Measurements from ENCODE around the gene ABHD5. TPM values are rescaled to one million over a fixed set of nuclear protein-coding genes. Genes with fewer than 3 reads are reported as not detected.

Gene ABHD5
- total RNA-seq, 4 donors from 2014 or later, result 39.4 to 310 (median 164) TPM

DNA sequence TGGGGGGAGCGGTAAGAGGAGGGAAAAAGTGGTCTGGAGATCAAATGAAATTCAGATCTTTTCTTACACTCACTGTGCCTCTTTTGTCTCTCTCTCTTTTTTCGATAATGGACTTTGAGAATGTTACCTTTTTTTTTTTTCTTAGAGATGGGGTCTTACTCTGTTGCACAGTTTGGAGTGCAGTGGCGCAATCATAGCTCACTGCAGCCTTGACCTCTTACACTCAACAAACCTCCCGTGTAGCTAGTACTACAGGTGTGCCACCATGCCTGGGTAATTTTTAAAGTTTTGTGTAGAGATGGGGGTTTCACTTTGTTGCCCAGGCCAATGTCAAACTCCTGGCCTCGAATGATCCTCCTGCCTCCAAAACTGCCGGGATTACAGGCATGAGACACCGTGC lies 15.6 kb downstream of the ABHD5 start:
- TF ChIP-seq, protein P1, sequence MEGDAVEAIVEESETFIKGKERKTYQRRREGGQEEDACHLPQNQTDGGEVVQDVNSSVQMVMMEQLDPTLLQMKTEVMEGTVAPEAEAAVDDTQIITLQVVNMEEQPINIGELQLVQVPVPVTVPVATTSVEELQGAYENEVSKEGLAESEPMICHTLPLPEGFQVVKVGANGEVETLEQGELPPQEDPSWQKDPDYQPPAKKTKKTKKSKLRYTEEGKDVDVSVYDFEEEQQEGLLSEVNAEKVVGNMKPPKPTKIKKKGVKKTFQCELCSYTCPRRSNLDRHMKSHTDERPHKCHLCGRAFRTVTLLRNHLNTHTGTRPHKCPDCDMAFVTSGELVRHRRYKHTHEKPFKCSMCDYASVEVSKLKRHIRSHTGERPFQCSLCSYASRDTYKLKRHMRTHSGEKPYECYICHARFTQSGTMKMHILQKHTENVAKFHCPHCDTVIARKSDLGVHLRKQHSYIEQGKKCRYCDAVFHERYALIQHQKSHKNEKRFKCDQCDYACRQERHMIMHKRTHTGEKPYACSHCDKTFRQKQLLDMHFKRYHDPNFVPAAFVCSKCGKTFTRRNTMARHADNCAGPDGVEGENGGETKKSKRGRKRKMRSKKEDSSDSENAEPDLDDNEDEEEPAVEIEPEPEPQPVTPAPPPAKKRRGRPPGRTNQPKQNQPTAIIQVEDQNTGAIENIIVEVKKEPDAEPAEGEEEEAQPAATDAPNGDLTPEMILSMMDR (IDR thresholded peaks at IDR 0.05), result no peak
- ATAC-seq (ENCODE audit: low FRiP score), result no peak
- DNase-seq (ENCODE audit: low spot score), result no peak

DNA sequence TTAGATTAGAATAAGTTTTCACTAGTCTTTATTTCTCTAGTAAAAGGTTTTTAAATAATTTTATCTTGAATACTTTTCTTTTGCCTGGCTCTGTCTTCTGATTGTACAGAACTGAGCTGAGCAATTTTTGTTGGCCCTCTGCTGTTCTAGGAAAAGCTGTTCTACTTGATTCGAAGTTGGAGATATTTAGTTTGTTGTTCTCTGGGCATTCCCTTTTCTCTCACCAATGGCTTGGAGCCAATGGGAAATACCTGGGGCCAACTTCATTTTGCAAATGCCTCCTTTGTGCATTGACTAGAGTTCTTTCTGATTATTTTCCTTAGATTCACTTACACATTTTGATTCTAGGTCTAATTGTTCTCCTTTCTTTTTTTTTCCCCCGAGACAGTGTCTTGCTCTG lies 16.5 kb downstream of the ABHD5 start:
- TF ChIP-seq, protein P1 (IDR thresholded peaks at IDR 0.05), result no peak
- ATAC-seq (ENCODE audit: low FRiP score) (no peak), DNase-seq (ENCODE audit: low spot score) (no peak)

DNA sequence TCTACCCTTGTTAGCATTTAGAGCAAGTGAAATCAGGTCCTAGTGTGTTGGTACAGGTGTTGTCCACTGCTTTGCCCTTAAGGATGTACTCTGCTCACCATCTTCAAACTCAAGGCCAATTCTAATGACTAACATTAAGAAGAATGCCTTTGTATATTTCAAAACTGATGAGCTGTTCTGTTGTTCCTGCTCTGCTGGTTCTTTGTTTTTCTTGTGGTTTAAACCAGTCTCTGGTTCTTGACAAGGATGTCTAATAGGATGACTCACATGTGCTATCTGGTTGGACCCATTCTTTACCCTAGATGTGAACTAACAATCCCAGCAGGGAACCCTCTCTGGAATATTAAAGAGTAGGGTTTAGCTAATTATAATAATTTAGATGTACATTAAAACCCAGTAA lies 17.3 kb downstream of the ABHD5 start:
- TF ChIP-seq, protein P1 (IDR thresholded peaks at IDR 0.05), result no peak
- no peak for ATAC-seq (ENCODE audit: low FRiP score)
- no peak for DNase-seq (ENCODE audit: low spot score)

DNA sequence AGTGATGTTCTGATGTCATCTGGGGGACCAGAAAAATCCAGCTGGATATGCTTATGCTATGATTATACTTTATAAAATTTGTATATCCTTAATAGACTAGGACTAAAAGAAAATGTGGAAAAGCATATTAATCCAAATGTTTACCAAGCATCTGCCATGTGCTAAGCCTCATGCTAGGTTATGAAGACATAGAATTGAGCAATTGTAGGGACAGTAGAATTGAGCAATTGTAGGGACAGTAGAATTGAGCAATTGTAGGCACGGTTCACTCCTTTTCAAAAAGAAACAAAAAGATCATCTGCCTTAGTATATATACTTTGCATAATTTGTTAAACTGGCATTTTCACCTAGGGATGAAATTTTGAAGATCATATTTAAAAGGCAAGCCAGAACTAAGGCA lies 18.3 kb downstream of the ABHD5 start:
- TF ChIP-seq, protein P1 (IDR thresholded peaks at IDR 0.05), result no peak
- DNase-seq (ENCODE audit: low spot score) (no peak), ATAC-seq (ENCODE audit: low FRiP score) (peak; percentile 57)

DNA sequence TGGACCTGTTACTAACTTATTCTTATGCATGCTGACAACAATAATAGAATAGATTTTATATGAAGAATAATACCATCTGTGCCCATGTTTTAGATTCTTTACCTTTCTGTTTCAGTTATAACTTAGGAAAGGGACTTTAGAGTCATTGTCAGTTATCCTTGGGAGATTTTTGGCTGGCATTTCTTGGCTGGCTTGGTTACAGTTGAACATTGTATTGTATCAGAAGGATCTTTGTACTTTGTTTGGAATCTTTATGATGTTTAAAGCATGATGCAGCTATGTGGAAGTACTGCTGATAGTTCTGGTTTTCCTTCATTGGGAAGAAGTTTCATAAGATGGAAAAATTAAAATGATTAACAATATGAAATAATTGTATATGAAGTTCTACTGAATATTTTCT lies 19.9 kb downstream of the ABHD5 start:
- TF ChIP-seq, protein P1 (IDR thresholded peaks at IDR 0.05), result no peak
- ATAC-seq (ENCODE audit: low FRiP score), result no peak
- no peak for DNase-seq (ENCODE audit: low spot score)

DNA sequence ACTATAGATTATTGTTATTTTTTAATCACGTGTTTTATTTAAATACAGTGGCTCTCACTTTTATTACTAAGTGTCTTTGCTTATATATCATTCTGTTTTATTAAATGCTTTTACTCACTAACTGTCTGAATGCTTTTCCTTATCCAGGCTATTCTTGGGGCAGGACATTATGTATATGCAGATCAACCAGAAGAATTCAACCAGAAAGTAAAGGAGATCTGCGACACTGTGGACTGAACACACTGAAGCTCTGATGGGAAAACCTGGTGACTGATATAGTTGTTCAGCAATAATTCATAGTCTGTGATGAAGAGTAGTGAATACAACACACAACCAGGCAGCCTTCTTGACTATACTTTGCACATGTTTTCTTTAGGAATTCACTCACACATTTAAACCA lies 27.6 kb downstream of the ABHD5 start:
- ATAC-seq (ENCODE audit: low FRiP score) (no peak), DNase-seq (ENCODE audit: low spot score) (no peak)
- TF ChIP-seq, protein P1 (IDR thresholded peaks at IDR 0.05), result no peak

DNA sequence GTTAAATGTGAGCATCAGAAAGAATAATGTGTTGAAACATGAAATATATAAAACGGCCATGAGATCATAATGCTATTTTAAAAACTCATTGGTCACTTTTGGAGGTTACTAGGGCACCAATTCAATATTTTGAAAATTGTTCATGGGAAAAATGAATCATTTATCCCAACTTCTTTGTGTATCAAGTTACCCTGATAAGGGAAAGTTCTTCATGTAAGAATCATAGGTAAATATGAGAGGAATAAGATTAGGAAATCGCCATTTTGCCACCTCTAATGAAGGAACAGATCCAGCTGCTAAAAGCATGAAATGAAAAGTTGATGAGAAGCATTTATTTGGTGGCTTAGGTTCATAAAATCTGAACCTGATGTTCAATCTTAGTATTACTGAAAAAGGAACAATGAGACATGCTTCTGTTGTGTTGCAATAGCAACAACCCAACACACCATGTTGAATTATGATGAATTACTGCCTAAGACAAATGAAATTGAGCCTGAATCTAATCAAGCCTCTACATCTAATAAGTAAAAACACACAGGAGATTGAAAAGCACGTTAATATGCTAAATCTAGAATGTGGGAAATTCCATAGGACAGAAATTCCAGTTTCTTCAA lies 32.5 kb downstream of the ABHD5 start:
- DNase-seq (ENCODE audit: low spot score), result no peak
- TF ChIP-seq, protein P1 (IDR thresholded peaks at IDR 0.05), result no peak
- peak; percentile 59 for ATAC-seq (ENCODE audit: low FRiP score)

Measured in omental fat pad (tissue), 4 donors.